Keratinocyte (primary cell): Measurements from ENCODE around the gene TFG. TPM values are rescaled to one million over a fixed set of nuclear protein-coding genes. Genes with fewer than 3 reads are reported as not detected.

ENCODE experiments used
- DNase-seq: peaks from one replicate; pipeline ENCODE4 v3.0.0-alpha.2; 2011; ENCODE audit warnings: low read depth, missing footprints, low spot score
- FAIRE-seq: peaks from 2 replicates; lab custom pipeline; 2011; peaks lifted over from hg19 to GRCh38; lab: Jason Lieb, UNC
- H2AFZ ChIP-seq: 2 replicates; pipeline ENCODE4 v1.6.0; 2012; ENCODE audit warnings: low read length, control low read depth, inconsistent platforms; ENCODE audit not compliant: control insufficient read depth
- H3K27ac ChIP-seq: 2 replicates; pipeline ENCODE4 v1.5.1; 2011; ENCODE audit warnings: low read length; ENCODE audit not compliant: control insufficient read depth, insufficient read depth
- H3K27me3 ChIP-seq: 3 replicates; pipeline ENCODE4 v1.6.0; 2011; ENCODE audit warnings: low read length; ENCODE audit not compliant: control insufficient read depth, insufficient read depth; ENCODE audit errors: extremely low read depth
- H3K36me3 ChIP-seq, 2 experiments: 2 replicates in 1 of 2; 3 replicates in 1 of 2; pipeline ENCODE4 v1.5.1; 2011; ENCODE audit warnings: low read length in 2 of 2, mild to moderate bottlenecking in 1 of 2; ENCODE audit not compliant: control insufficient read depth in 2 of 2, insufficient read depth in 2 of 2; ENCODE audit errors: extremely low read depth in 1 of 2
- H3K4me1 ChIP-seq: 3 replicates; pipeline ENCODE4 v1.5.1; 2011; ENCODE audit warnings: low read length; ENCODE audit not compliant: control insufficient read depth, insufficient read depth; ENCODE audit errors: extremely low read depth
- H3K4me2 ChIP-seq: 3 replicates; pipeline ENCODE4 v1.6.0; 2011; ENCODE audit warnings: low read depth, low read length; ENCODE audit not compliant: control insufficient read depth, insufficient read depth; ENCODE audit errors: extremely low read depth
- H3K4me3 ChIP-seq, 3 experiments: fragments of 200-600 bp in 1 of 3; sonication (generic) in 1 of 3; 2 replicates in 2 of 3; 3 replicates in 1 of 3; pipeline ENCODE4 v1.5.1; 2011 to 2016; ENCODE audit warnings: low read length in 3 of 3, mild to moderate bottlenecking in 3 of 3, control low read depth in 2 of 3, inconsistent platforms in 1 of 3, low read depth in 1 of 3, mixed read lengths in 1 of 3, mixed run types in 1 of 3, moderate library complexity in 1 of 3; ENCODE audit not compliant: control insufficient read depth in 2 of 3, insufficient read depth in 2 of 3; ENCODE audit errors: extremely low read depth in 1 of 3
- H3K79me2 ChIP-seq: 2 replicates; pipeline ENCODE4 v1.6.0; 2012; ENCODE audit warnings: low read length; ENCODE audit not compliant: control insufficient read depth, insufficient read depth
- H3K9ac ChIP-seq: 3 replicates; pipeline ENCODE4 v1.6.0; 2011; ENCODE audit warnings: low read length; ENCODE audit not compliant: control insufficient read depth, insufficient read depth; ENCODE audit errors: extremely low read depth
- H3K9me1 ChIP-seq: 3 replicates; pipeline ENCODE4 v1.6.0; 2011; ENCODE audit warnings: low read length; ENCODE audit not compliant: control insufficient read depth, insufficient read depth; ENCODE audit errors: extremely low read depth
- H3K9me3 ChIP-seq: 2 replicates; pipeline ENCODE4 v1.5.1; 2012; ENCODE audit warnings: low read depth, low read length; ENCODE audit not compliant: control insufficient read depth
- H4K20me1 ChIP-seq: 3 replicates; pipeline ENCODE4 v1.6.0; 2011; ENCODE audit warnings: low read length; ENCODE audit not compliant: control insufficient read depth, insufficient read depth; ENCODE audit errors: extremely low read depth
- CTCF ChIP-seq, 3 experiments: IDR thresholded peaks in 1 of 3; conservative IDR thresholded peaks in 1 of 3; optimal IDR thresholded peaks in 1 of 3; 2 replicates in 2 of 3; 3 replicates in 1 of 3; pipeline versions ENCODE3 to v1.5.1; 2011; ENCODE audit warnings: low read length in 3 of 3, mild to moderate bottlenecking in 3 of 3, moderate library complexity in 2 of 3, control low read depth in 1 of 3, inconsistent platforms in 1 of 3; ENCODE audit not compliant: insufficient read depth in 2 of 3; ENCODE audit errors: extremely low read depth in 1 of 3
- EZH2 ChIP-seq: IDR thresholded peaks from one replicate; pipeline ENCODE4 v1.6.1; 2012; ENCODE audit warnings: inconsistent platforms, mild to moderate bottlenecking, low read length, moderate library complexity
- dilution Hi-C: fragments of 300-500 bp; cut with MboI; formaldehyde crosslinking; loops from one replicate; pipeline ENCODE4 v1.7.0; 2020; ENCODE audit warnings: low sequenced_read_pairs; ENCODE audit not compliant: extremely low pct_ligation_motif_present
- polyA plus RNA-seq, 5 experiments: library from polyadenylated mRNA; depleted of rRNA in 3 of 5; stranded (reverse) in 3 of 5; stranded (forward) in 1 of 5; unstranded in 1 of 5; fragments of >200 nt; gene quantifications; 1 replicate in 1 of 5; 2 replicates in 3 of 5; 3 replicates in 1 of 5; pipeline versions ENCODE4 v1.2.1 to v1.2.3, GENCODE V29; 2011 to 2012; ENCODE audit warnings: missing spikeins in 2 of 5, low read depth in 1 of 5, low replicate concordance in 1 of 5

Gene TFG
- polyA plus RNA-seq, 1 donor (not counting 4 experiments of a cell fraction or from before 2014, with no cell fraction given): 177 TPM

GRCh38 chr3:100759950-100760349 lies 50.7 kb downstream of the TFG start:
- FAIRE-seq: no peak
- H2AFZ ChIP-seq: no peak overlapping the region
- no peak overlapping the region for H3K4me3 ChIP-seq
- TF ChIP-seq CTCF (optimal IDR thresholded peaks at IDR 0.05 in 1 of 3, IDR thresholded peaks at IDR 0.05 in 1 of 3, conservative IDR thresholded peaks at IDR 0.05 in 1 of 3; ENCODE audit: extremely low read depth in 1 of 3, insufficient read depth in 2 of 3, low read length in 3 of 3): no peak
- no peak for DNase-seq
- H3K4me1 ChIP-seq: no peaks in the 10 kb centered on the region
- H4K20me1 ChIP-seq: no peaks in the 10 kb centered on the region
- no peak overlapping the region for H3K9ac ChIP-seq
- dilution Hi-C loops: no loop called here
- no peak overlapping the region for H3K27ac ChIP-seq
- H3K9me1 ChIP-seq: no peaks in the 10 kb centered on the region
- H3K36me3 ChIP-seq: no peaks in the 10 kb centered on the region
- no peak overlapping the region for H3K4me2 ChIP-seq
- no peaks in the 10 kb centered on the region for H3K27me3 ChIP-seq
- H3K9me3 ChIP-seq: no peaks in the 10 kb centered on the region
- H3K79me2 ChIP-seq: no peaks in the 10 kb centered on the region

GRCh38 chr3:100760377-100760776 lies 51.1 kb downstream of the TFG start:
- Histone ChIP-seq H2AFZ (no peak overlapping the region), H3K79me2 (no peaks in the 10 kb centered on the region), H3K9me1 (no peaks in the 10 kb centered on the region), H3K4me3 (no peak overlapping the region), H4K20me1 (no peaks in the 10 kb centered on the region), H3K27ac (no peak overlapping the region), H3K27me3 (no peaks in the 10 kb centered on the region), H3K36me3 (no peaks in the 10 kb centered on the region), H3K4me2 (no peak overlapping the region), H3K4me1 (no peaks in the 10 kb centered on the region), H3K9me3 (no peaks in the 10 kb centered on the region), H3K9ac (no peak overlapping the region)
- dilution Hi-C loops: no loop called here
- DNase-seq: no peak
- TF ChIP-seq CTCF (optimal IDR thresholded peaks at IDR 0.05 in 1 of 3, IDR thresholded peaks at IDR 0.05 in 1 of 3, conservative IDR thresholded peaks at IDR 0.05 in 1 of 3; ENCODE audit: extremely low read depth in 1 of 3, insufficient read depth in 2 of 3, low read length in 3 of 3) (no peak), EZH2 (no peak)
- FAIRE-seq: no peak
